GM21619 (cell line): ENCODE results near the gene TBC1D10B.
A peak's percentile ranks its signal among the peaks of the same experiment; 100 is the strongest.
"Not testable (repeated sequence)": the region's sequence is repeated elsewhere in the genome, so short reads cannot be mapped to it uniquely, and the experiment has no call there.

Source experiments
- ATAC-seq: cut with Tn5 transposase; IDR thresholded peaks from one replicate; pipeline ENCODE4 v1.9.1; 2021; ENCODE audit not compliant: unreplicated experiment

The TBC1D10B gene

GRCh38 chr16:30356401-30357084 is 13.8 kb downstream of the TBC1D10B start:
- ATAC-seq: no peak

DNA sequence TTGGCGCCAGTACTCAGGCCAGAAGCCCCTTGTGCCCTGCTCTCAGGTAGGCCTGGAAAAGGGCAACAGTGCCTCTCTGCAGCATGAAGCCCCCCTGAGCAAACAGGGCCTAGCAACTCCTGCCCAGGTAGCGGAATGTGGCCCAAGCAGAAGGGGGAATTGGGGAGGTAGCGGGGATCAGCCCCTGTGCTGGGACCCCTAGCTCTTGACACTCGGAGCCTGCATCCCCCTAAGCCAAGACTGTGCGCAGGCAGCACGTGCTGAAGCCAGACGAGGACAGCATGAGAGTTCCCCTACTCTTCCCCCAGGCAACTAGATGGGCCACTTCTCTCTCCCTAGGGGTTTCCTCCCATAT is 14.4 kb downstream of the TBC1D10B start:
- ATAC-seq: no peak

- peak; percentile 53 for ATAC-seq
These were observed 14.9 kb downstream of the TBC1D10B start, which contains the start of gene CD2BP2 for GRCh38 chr16:30355144-30355953. Gene CD2BP2 (minus strand): TSS chr16:30355308. CDS start chr16:30354681, 627 bp downstream.

DNA sequence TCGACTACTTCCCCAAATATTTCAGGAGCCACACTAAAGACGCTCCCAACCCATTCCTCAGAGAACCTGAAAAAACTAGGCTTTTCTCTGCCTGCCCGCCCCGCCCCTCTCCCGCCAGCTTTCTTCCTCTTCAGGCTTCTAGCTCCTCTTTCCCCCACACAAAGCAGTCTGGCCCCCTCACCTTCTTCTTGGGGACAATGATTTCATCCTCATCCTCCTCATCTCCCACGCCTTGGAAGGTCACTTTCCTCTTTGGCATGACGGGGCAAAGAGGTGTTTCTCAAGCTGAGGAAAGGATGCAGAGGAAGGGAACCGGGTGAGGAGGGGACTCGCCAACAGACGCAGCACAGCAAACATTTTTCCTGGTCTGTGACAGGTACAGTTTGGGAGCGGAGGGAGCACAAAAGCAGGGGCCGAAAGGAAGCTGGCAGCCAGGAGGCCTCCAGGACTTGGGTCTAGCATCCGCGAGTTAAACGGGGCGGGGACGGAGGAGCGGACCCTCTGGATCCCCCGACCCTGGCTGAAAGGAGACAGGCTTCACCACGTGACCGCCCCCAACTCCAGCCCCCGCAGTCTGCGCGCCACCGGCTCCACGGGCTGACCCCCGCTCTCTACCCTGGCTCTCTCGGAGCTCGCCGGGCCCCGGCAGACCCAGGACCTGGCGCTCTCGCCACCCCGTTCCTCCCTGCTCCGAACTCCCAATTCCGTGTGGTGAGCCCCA is 15.7 kb downstream of the TBC1D10B start:
- ATAC-seq: no peak

DNA sequence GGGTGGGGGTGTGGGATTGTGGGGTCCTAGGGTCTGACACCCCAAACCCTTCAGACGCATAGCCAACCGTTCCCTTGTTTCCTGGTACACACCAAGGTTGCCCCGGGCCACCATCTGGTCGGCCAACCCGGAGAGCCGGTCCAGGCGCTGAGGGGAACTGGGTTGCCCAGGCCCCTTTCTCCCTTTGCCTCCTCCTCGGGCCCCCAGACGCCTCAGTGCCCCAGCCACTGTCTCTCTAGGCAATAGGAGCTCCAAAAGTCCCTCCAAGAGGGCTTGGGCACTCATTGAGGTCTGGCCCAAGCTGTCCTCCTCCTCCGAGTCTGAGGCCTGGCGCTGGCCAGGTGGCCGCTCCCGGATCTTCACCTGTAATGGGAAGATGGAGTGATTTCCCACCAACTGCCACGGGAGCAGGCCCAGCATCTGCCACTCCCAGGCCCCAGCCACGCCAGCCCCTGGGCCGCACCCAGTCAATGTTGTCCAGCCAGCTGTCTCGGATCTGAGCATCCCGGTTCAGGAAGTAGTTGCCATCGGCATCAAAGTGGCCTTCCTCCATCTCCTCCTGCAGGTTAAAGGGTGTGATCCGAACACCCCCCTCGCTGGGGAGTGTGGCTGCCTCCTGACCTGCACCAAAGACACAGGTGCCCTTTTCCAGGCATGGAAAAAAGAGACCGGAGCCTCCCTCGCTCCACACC is 16.7 kb downstream of the TBC1D10B start:
- no peak for ATAC-seq

DNA sequence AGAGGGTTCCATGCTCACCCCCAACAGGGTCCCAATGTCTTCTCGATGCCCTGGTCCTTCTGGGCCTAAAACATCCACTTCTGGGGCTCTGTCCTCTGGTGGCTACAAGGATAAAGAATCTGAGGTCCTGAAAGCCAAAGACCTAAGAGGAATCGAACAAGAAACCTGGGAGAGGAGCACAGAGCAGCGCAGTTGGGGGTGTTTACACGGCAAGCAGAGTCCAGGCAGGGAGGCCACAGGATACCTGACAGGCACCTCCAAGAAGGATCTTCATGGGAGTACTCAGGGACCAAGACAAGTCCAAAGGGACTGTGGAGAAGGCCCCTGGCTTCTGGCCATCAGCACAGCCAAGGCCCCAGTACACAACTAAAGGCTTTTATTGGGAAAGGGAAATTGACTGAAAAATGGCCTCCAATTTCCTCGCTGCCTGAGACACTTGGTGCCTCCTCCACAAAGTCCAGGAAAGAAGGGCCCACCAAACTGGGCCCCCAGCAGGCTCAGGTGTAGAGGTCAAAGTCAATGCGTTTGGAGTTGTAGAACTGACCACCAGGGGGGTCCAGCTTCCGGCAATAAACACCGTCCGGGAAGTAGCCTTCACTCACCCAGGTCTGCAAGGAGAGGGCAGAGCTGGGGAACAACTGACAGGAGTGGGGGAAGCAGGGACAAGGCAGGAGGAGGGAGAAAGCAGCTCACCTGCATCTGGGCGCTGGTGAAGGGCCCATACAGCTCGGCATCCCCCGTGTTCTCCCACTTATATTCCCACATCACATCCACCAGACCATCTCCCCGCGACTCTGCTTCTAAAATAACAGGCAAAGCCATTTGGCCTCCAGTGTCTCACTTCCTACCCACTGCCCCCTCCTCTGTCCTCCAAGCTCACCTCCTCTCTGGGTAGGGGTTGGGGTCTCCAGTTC is 17.5 kb downstream of the TBC1D10B start:
- no peak for ATAC-seq

GRCh38 chr16:30351586-30352419 is 18.5 kb downstream of the TBC1D10B start:
- ATAC-seq: no peak

- no peak for ATAC-seq
These were observed 19.3 kb downstream of the TBC1D10B start for GRCh38 chr16:30351001-30351441.

DNA sequence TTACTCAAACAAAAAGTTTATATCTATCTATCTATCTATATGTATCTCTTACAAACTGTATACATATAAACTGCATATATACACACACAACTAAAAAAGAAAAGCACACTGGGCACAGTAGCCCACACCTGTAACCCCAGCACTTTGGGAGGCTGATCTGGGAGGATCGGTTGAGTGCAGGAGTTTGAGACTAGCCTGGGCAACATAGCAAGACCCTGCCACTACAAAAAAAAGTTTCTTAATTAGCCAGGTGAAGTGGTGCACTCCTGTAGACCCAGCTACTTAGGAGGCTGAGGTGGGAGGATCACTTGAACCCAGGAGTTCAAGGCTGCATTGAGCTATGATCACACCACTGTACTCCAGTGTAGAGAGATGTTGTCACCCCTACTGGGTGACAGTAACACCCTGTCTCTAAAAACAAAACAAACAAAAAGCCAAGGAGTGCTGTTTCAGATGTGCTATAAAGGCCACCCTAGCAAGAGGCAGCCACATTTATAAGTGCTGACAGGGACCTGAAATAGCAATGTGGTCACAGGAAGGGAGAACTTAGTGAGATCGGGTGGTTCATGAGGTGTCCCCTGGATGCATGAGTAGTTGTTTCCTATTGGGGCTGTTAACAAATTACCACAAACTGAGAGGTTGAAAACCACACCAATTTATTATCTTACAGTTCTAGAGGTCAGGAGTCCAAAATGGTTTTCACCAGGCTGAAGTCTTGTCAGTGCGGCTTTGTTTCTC is 20.0 kb downstream of the TBC1D10B start:
- ATAC-seq: peak; percentile 40

GRCh38 chr16:30349675-30350074 is 20.6 kb downstream of the TBC1D10B start:
- no peak for ATAC-seq

DNA sequence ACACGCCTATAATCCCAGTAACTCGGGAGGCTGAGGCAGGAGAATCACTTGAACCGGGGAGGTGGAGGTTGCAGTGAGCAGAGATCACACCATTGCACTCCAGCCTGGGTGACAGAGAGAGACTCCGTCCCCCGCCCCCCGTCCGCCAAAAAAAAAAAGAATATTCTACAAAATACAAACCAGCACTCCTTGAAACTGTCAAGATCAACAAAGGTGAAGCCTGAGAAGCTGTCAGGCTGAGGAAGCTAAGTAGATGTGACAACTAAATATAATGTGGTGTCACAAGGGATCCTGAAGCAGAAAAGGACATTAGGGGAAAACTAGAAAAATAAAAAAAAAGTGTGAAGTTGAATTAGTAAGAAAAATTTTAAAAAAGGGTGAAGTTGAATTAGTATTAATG is 21.4 kb downstream of the TBC1D10B start:
- ATAC-seq: no peak

GRCh38 chr16:30348113-30348512 is 22.2 kb downstream of the TBC1D10B start:
- no peak for ATAC-seq

- no peak for ATAC-seq
These were observed 24.0 kb downstream of the TBC1D10B start for GRCh38 chr16:30346286-30346685.

GRCh38 chr16:30343491-30343820 is 26.8 kb downstream of the TBC1D10B start:
- not testable (repeated sequence) for ATAC-seq

- no peak for ATAC-seq
These were observed 27.4 kb downstream of the TBC1D10B start for GRCh38 chr16:30342751-30343490.

GRCh38 chr16:30341971-30342370 is 28.3 kb downstream of the TBC1D10B start:
- ATAC-seq: not testable (repeated sequence)

GRCh38 chr16:30340621-30341020 is 29.7 kb downstream of the TBC1D10B start:
- ATAC-seq: no peak

- ATAC-seq: not testable (repeated sequence)
These were observed 31.6 kb downstream of the TBC1D10B start for GRCh38 chr16:30338715-30339114.
